HCT116 (cell line): ENCODE results near the gene ANKRD62. TPM values are rescaled to one million over a fixed set of nuclear protein-coding genes. Genes with fewer than 3 reads are reported as not detected.
A peak's percentile ranks its signal among the peaks of the same experiment; 100 is the strongest.
"Not testable (repeated sequence)": the region's sequence is repeated elsewhere in the genome, so short reads cannot be mapped to it uniquely, and the experiment has no call there.

Experiments used
- ATAC-seq: fragments of 200-7000 bp; cut with Tn5 transposase; 2 replicates; pipeline ENCODE4 v1.9.1; 2020; ENCODE audit warnings: mild to moderate bottlenecking, moderate library complexity
- BruUV-seq: library from RNA; stranded (reverse); fragments of 400-500 nt; replicated peaks from 2 replicates; lab custom pipeline; 2021; lab: Mats Ljungman, UMichigan
- CTCF ChIA-PET: fragments of 300-600 bp; sonication (Branson Sonifier 250); formaldehyde crosslinking; loops from one replicate; lab custom pipeline; 2021; ENCODE audit warnings: antibody characterized with exemption; lab: Charles Lee
- POLR2A ChIA-PET: fragments of 300-600, 350-600 bp; sonication (Branson Sonifier 250); formaldehyde crosslinking; loops from one replicate; lab custom pipeline; 2021; ENCODE audit warnings: antibody characterized with exemption; lab: Charles Lee
- RAD21 ChIA-PET, 2 experiments: fragments of 300-600 bp; sonication (Branson Sonifier 250); formaldehyde crosslinking; loops; one replicate each; lab custom pipeline; 2023; ENCODE audit warnings: low total read pairs in 2 of 2; ENCODE audit not compliant: uncharacterized antibody in 2 of 2, unreplicated experiment in 2 of 2, low non-redundant PET in 1 of 2; lab: Charles Lee
- DNase-seq: peaks from one replicate; pipeline ENCODE4 v3.0.0-alpha.2; 2010; ENCODE audit warnings: low read depth, low spot score
- H2AFZ ChIP-seq: fragments of 200-600 bp; shearing (Covaris generic), sonication (generic); 2 replicates; pipeline ENCODE4 v1.6.1; 2017; ENCODE audit warnings: low read depth, mixed run types, mixed read lengths, antibody characterized with exemption, low read length; ENCODE audit not compliant: poor library complexity, severe bottlenecking
- H3K27ac ChIP-seq: 2 replicates; pipeline ENCODE4 v1.5.1; 2012; ENCODE audit warnings: low read depth, low read length
- H3K27me3 ChIP-seq: fragments of 200-600 bp; sonication (generic); 2 replicates; pipeline ENCODE4 v1.6.1; 2016; ENCODE audit warnings: mixed run types, low read length, mixed read lengths; ENCODE audit not compliant: insufficient read depth
- H3K36me3 ChIP-seq, 2 experiments: fragments of 200-500 bp in 1 of 2; fragments of 200-600 bp in 1 of 2; sonication (Bioruptor generic) in 1 of 2; sonication (generic) in 1 of 2; 2 replicates each; pipeline versions ENCODE4 v1.5.1 to v1.6.1; 2014 to 2016; ENCODE audit warnings: low read length in 2 of 2, inconsistent platforms in 1 of 2, mixed read lengths in 1 of 2, mixed run types in 1 of 2; ENCODE audit not compliant: insufficient read depth in 2 of 2, control insufficient read depth in 1 of 2
- H3K4me1 ChIP-seq, 2 experiments: fragments of 200-600 bp in 1 of 2; sonication (generic) in 1 of 2; 2 replicates each; pipeline versions ENCODE4 v1.5.1 to v1.6.1; 2012 to 2017; ENCODE audit warnings: low read length in 2 of 2, inconsistent platforms in 1 of 2, mild to moderate bottlenecking in 1 of 2, mixed read lengths in 1 of 2, mixed run types in 1 of 2, moderate library complexity in 1 of 2; ENCODE audit not compliant: insufficient read depth in 2 of 2, control insufficient read depth in 1 of 2
- H3K4me2 ChIP-seq: fragments of 200-600 bp; sonication (generic); 2 replicates; pipeline ENCODE4 v1.6.1; 2017; ENCODE audit warnings: mixed run types, low read length, mixed read lengths
- H3K4me3 ChIP-seq, 2 experiments: fragments of 200-600 bp in 1 of 2; sonication (generic) in 1 of 2; replicated peaks in 1 of 2; 2 replicates each; pipeline ENCODE4 v1.5.1; 2011 to 2016; ENCODE audit warnings: low read length in 2 of 2, control low read depth in 1 of 2, low read depth in 1 of 2, mild to moderate bottlenecking in 1 of 2, mixed read lengths in 1 of 2, mixed run types in 1 of 2
- H3K79me2 ChIP-seq: fragments of 200-600 bp; sonication (generic); 2 replicates; pipeline ENCODE4 v1.6.1; 2017; ENCODE audit warnings: mild to moderate bottlenecking, mixed run types, low read length, moderate library complexity, mixed read lengths; ENCODE audit not compliant: insufficient read depth
- H3K9ac ChIP-seq: fragments of 200-600 bp; sonication (generic); 2 replicates; pipeline ENCODE4 v1.6.1; 2016; ENCODE audit warnings: low read length, mixed read lengths
- H3K9me2 ChIP-seq: fragments of 200-600 bp; sonication (generic), shearing (Covaris generic); 2 replicates; pipeline ENCODE4 v1.6.1; 2017; ENCODE audit warnings: mixed run types, mild to moderate bottlenecking, moderate library complexity; ENCODE audit not compliant: insufficient read depth
- H3K9me3 ChIP-seq, 2 experiments: fragments of 200-500 bp in 1 of 2; fragments of 200-600 bp in 1 of 2; sonication (Bioruptor generic) in 1 of 2; sonication (generic) in 1 of 2; 2 replicates each; pipeline ENCODE4 v1.6.1; 2014 to 2017; ENCODE audit warnings: low read length in 2 of 2, mixed read lengths in 2 of 2, inconsistent platforms in 1 of 2, low read depth in 1 of 2, mild to moderate bottlenecking in 1 of 2, mixed run types in 1 of 2, moderate library complexity in 1 of 2; ENCODE audit not compliant: control insufficient read depth in 1 of 2, insufficient read depth in 1 of 2
- H4K20me1 ChIP-seq: fragments of 200-600 bp; sonication (generic), shearing (Covaris generic); 2 replicates; pipeline ENCODE4 v1.6.1; 2017; ENCODE audit warnings: mixed run types, mild to moderate bottlenecking, moderate library complexity; ENCODE audit not compliant: insufficient read depth
- CEBPB ChIP-seq: IDR thresholded peaks from 2 replicates; pipeline ENCODE4 v1.6.1; 2012; ENCODE audit warnings: low read depth
- SIN3A ChIP-seq: IDR thresholded peaks from 2 replicates; pipeline ENCODE4 v1.6.1; 2012; ENCODE audit warnings: low read depth
- TCF7L2 ChIP-seq: IDR thresholded peaks from 2 replicates; pipeline ENCODE4 v1.7.0; 2011; ENCODE audit warnings: borderline replicate concordance, inconsistent platforms; ENCODE audit not compliant: insufficient read depth, insufficient read length; ENCODE audit errors: extremely low read depth
- intact Hi-C: fragments of 100-400 bp; cut with micrococcal nuclease; formaldehyde crosslinking; loops from 2 replicates; pipeline ENCODE4 v1.10.0; 2022
- total RNA-seq: library from RNA; stranded (reverse); gene quantifications from one replicate; pipeline ENCODE4 v1.2.1, GENCODE V29; 2021; ENCODE audit not compliant: unreplicated experiment
- TF ChIP-seq, protein P1 (sequence below), 3 experiments: fragments of 200-600 bp in 1 of 3; sonication (generic) in 1 of 3; IDR thresholded peaks in 2 of 3; conservative IDR thresholded peaks in 1 of 3; 2 replicates each; pipeline ENCODE4 v1.5.1; 2012 to 2017; ENCODE audit warnings: low read depth in 2 of 3, low read length in 2 of 3, antibody characterized with exemption in 1 of 3, borderline replicate concordance in 1 of 3, control low read depth in 1 of 3, mild to moderate bottlenecking in 1 of 3, mixed read lengths in 1 of 3, mixed run types in 1 of 3, moderate library complexity in 1 of 3; ENCODE audit not compliant: insufficient read depth in 1 of 3

ANKRD62 gene
- total RNA-seq, 1 experiment from 2014 or later = 0.34 TPM

DNA sequence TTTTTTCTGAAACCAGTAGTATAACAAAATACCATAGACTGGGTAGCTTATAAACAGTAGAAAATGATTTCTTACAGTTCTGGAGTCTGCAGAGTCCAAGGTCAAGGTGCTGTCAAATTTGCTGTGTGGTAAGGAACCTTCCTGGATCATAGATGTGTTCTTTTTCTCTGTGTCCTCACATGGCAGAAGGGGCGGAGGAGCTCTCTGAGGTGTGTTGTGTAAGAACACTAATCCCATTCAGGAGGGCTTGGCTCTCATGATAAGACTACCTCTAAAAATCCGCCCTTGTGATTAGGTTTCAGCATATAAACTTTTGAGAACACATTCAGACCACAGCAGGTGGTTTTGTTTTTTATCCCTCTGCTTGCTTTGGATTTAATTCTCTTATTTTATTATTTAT lies 25.7 kb downstream of the ANKRD62 start (continued):
- no peak for TF ChIP-seq TCF7L2
- no peak for TF ChIP-seq SIN3A

DNA sequence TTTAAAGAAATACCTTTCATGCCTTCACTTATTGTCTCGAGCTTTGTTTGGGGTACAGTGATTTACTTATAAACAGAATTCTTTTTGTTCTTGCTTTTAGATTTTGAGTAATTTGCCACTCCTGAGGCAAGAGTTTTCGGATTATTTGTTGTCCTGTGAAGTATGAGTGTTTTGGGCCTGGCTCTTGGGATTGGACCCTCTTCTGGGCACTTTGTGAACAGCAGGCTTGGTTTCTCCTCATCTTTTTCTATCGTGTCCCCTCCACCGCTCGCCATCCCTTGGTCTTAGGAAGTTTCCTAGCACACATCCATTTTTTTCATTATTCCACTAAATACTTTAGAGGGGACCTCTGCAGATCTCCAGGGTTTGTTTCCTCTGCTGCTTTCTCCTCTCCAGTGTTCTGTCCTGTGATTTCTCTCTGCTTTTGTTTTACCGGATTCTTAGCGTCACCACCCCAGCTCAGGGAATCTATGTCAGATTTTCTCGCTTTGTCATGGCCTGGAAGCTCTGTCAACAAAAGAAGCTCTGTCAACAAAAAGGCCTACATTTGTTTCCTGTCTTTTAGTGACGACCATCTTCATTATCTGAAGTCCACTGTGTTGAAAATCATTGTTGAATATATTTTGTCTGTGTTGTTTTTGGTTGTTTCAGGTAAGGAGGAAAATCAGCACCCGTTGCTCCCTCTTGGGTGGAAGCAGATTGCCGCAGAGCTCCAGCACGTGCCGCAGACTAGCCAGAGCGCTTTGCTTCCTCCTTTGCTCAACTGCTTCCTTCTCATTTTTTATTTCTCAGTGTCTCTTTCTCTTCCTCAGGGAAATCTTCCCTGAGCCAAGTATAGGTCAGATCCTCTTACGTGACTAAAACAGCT lies 27.8 kb downstream of the ANKRD62 start:
- no peak overlapping the region for H3K4me3 ChIP-seq
- no TSS peak for BruUV-seq
- no peak overlapping the region for H2AFZ ChIP-seq
- no peak overlapping the region for H3K27ac ChIP-seq
- DNase-seq (peak; percentile 7), ATAC-seq (peak; percentile 89)
- no peaks in the 10 kb centered on the region for H4K20me1 ChIP-seq
- no peaks in the 10 kb centered on the region for H3K27me3 ChIP-seq
- H3K9ac ChIP-seq = no peak overlapping the region
- ChIA-PET RAD21 (no interaction called here), CTCF (no interaction called here), POLR2A (no interaction called here)
- H3K9me3 ChIP-seq = no peaks in the 10 kb centered on the region
- H3K36me3 ChIP-seq = no peaks in the 10 kb centered on the region
- no peaks in the 10 kb centered on the region for H3K9me2 ChIP-seq
- no peaks in the 10 kb centered on the region for H3K4me1 ChIP-seq
- no peak for TF ChIP-seq CEBPB
- TF ChIP-seq, protein P1, sequence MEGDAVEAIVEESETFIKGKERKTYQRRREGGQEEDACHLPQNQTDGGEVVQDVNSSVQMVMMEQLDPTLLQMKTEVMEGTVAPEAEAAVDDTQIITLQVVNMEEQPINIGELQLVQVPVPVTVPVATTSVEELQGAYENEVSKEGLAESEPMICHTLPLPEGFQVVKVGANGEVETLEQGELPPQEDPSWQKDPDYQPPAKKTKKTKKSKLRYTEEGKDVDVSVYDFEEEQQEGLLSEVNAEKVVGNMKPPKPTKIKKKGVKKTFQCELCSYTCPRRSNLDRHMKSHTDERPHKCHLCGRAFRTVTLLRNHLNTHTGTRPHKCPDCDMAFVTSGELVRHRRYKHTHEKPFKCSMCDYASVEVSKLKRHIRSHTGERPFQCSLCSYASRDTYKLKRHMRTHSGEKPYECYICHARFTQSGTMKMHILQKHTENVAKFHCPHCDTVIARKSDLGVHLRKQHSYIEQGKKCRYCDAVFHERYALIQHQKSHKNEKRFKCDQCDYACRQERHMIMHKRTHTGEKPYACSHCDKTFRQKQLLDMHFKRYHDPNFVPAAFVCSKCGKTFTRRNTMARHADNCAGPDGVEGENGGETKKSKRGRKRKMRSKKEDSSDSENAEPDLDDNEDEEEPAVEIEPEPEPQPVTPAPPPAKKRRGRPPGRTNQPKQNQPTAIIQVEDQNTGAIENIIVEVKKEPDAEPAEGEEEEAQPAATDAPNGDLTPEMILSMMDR (IDR thresholded peaks at IDR 0.05 in 2 of 3, conservative IDR thresholded peaks at IDR 0.05 in 1 of 3; ENCODE audit: borderline replicate concordance in 1 of 3, insufficient read depth in 1 of 3, low read depth in 2 of 3, low read length in 2 of 3) = peak in 2 of 3 experiments; percentile 47 to 53; a peak in 4 of 6 replicates
- intact Hi-C loops = no loop called here
- no peaks in the 10 kb centered on the region for H3K79me2 ChIP-seq
- H3K4me2 ChIP-seq = no peak overlapping the region

DNA sequence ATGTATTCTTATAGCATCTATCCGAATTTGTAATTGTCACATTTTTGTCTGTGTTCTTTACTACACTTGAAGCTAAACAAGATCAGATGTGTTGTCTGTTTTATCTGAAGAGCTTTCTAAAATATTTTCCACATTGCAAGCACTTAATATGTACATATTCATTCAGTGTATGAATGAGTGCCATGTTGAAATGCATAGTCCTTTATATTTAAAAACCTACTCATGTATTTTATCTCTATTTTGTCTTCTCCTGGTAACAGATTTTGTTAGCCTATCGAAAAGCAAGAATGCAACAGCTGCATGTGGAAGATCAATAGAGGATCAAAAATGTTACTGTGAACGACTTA lies 28.4 kb downstream of the ANKRD62 start:
- POLR2A ChIA-PET, H3K9me3 ChIP-seq: not testable (repeated sequence)

DNA sequence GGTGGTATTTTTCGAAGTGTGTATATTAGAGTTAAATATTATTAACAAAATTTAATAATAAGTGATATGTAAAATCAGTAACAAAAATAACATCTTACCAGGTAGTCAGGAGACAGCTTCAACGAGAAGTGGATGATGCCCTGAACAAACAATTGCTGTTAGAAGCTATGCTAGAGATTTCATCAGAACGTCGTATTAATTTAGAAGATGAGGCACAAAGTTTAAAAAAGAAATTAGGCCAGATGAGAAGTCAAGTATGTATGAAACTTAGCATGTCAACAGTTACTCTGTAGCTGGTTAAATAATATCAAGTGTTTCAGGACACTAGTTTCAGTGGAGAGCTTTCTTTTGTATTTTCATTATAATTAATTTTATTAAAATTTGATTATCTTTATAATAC lies 34.0 kb downstream of the ANKRD62 start:
- DNase-seq, H3K4me1 ChIP-seq, H3K27me3 ChIP-seq, BruUV-seq, H3K4me2 ChIP-seq, H3K9me3 ChIP-seq, H3K36me3 ChIP-seq, H2AFZ ChIP-seq, H3K79me2 ChIP-seq, ATAC-seq, H3K9me2 ChIP-seq, H3K9ac ChIP-seq, RAD21 ChIA-PET, H3K4me3 ChIP-seq, H3K27ac ChIP-seq, H4K20me1 ChIP-seq, POLR2A ChIA-PET, intact Hi-C loops: not testable (repeated sequence)
- CTCF ChIA-PET = interaction anchor here (0.9 kb wide), 1 partner anchor 109 kb away, joined by 3 read pairs; no protein-coding TSS in a partner anchor

More for the DNA sequence above, 28.4 kb downstream of the ANKRD62 start:
- BruUV-seq, H3K36me3 ChIP-seq, intact Hi-C loops, H3K27me3 ChIP-seq, H3K4me3 ChIP-seq, H3K9me2 ChIP-seq, H4K20me1 ChIP-seq, RAD21 ChIA-PET, H3K79me2 ChIP-seq, CTCF ChIA-PET, H3K9ac ChIP-seq, H3K27ac ChIP-seq, H3K4me2 ChIP-seq, H3K4me1 ChIP-seq, ATAC-seq, DNase-seq, H2AFZ ChIP-seq: not testable (repeated sequence)
